ENCODE results near the gene DAZAP1. TPM values are rescaled to one million over a fixed set of nuclear protein-coding genes. Genes with fewer than 3 reads are reported as not detected.
A peak's percentile ranks its signal among the peaks of the same experiment; 100 is the strongest.

DAZAP1 gene
- total and polyA plus RNA-seq, 8 donors: 21.4 to 124 (median 51.5) TPM

DNA sequence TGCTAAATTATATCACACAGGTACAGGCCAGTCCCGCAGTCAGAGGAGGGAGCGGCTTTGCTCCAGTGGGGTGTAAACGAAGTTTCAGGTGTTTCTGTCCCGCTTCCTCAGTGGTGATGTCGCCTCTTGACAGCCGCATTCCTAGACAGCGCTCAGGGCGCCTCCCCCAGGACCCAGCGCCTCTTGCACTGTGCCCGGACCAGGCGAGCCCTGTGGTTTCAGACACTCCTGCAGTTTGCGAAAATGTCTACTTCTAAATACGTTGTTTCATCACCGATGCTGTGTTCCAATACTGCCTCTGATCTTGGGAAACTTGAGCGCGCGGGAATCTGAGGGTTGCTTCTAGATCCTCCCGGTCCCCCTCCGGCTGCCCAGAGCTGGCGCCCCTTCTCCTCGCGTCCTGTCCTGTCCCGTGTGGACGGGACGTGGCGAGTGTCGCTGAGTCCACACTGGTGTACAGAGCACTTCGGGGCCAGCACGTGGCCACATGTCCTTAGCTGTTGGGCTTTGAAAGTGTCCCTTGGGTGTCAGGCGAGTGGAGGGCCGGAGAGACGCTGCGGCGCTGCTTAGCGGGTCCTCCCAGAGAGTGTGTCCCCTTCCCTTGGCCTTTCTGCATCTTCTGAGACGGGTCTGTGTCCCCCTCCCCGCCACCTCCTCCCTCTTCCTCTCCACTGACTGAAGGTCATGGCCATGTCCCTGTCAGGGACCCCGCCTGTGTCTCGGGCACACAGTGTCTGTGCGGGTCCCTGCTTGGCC, 16.2 kb downstream of the DAZAP1 start:
- intact Hi-C loops (cut with DNase I; ENCODE audit: low total_unique reads): no loop called here
- Histone ChIP-seq H3K27ac (no peak overlapping the region), H3K4me3 (no peak overlapping the region), H3K9me3 (no peaks in the 10 kb centered on the region), H3K36me3 (peaks cover 68 to 99% (median 97%) of the 10 kb centered on the region in 4 donors), H3K4me1 (peaks cover under 1 to 14% (median 6%) of the 10 kb centered on the region in 4 donors), H3K27me3 (no peaks in the 10 kb centered on the region)
- WGBS, 5 donors: 92 to 95% (median 93%) methylated on average over 37 to 40 of the region's 40 CpGs
- DNase-seq: no peak
- TF ChIP-seq, protein P1, sequence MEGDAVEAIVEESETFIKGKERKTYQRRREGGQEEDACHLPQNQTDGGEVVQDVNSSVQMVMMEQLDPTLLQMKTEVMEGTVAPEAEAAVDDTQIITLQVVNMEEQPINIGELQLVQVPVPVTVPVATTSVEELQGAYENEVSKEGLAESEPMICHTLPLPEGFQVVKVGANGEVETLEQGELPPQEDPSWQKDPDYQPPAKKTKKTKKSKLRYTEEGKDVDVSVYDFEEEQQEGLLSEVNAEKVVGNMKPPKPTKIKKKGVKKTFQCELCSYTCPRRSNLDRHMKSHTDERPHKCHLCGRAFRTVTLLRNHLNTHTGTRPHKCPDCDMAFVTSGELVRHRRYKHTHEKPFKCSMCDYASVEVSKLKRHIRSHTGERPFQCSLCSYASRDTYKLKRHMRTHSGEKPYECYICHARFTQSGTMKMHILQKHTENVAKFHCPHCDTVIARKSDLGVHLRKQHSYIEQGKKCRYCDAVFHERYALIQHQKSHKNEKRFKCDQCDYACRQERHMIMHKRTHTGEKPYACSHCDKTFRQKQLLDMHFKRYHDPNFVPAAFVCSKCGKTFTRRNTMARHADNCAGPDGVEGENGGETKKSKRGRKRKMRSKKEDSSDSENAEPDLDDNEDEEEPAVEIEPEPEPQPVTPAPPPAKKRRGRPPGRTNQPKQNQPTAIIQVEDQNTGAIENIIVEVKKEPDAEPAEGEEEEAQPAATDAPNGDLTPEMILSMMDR (IDR thresholded peaks at IDR 0.05): no peak
- TF ChIP-seq POLR2AphosphoS5 (IDR thresholded peaks at IDR 0.05) (no peak), POLR2A (IDR thresholded peaks at IDR 0.05) (no peak), EP300 (IDR thresholded peaks at IDR 0.05) (no peak)

DNA sequence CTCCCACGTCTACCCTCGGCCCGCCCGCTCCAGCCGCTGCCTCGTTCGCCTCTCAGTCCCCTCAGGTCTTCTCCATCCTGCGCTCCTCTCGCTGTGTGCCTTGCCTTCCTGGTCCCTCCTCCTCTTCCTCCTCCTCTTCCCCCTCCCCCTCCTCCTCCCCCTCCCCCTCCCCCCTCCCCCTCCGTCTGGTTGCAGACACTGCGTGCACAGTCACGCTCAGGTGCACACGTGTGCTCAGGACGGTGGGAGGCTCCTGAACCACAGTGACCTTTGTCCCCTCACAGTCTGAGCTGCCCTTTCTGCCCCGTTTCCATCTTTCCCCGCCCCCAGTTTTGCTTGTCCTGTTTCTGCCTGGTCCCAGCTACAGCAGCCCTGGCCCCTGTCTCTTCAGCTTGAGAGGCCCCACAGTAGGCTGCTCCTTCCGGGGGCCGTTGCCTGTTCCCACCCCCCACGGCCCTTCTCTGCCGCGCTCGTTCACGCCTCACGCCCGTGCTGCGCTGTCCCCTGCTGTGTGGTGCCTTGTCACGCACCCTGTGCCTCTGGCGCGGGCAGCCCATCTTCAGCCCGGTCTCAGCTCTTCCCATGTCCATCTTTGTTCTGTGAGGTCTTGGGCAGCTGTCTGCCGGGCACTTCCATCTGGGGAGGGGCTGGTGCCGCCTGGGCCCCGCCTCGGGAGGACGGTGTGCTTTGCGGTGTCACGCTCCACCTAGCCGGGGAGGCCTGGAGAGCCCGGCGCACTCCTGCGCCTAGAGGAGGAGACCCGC, 17.0 kb downstream of the DAZAP1 start:
- Histone ChIP-seq H3K27me3 (no peaks in the 10 kb centered on the region), H3K9me3 (no peaks in the 10 kb centered on the region), H3K27ac (no peak overlapping the region), H3K4me1 (peaks cover 3 to 18% (median 6%) of the 10 kb centered on the region in 4 donors), H3K4me3 (no peak overlapping the region), H3K36me3 (peaks cover 66 to 99% (median 97%) of the 10 kb centered on the region in 4 donors)
- no peak for TF ChIP-seq POLR2AphosphoS5 (IDR thresholded peaks at IDR 0.05)
- no peak for TF ChIP-seq POLR2A (IDR thresholded peaks at IDR 0.05)
- no peak for TF ChIP-seq EP300 (IDR thresholded peaks at IDR 0.05)
- TF ChIP-seq, protein P1 (IDR thresholded peaks at IDR 0.05): no peak
- 73 to 87% (median 83%) methylated on average over 36 to 42 of the region's 42 CpGs for WGBS, 5 donors
- intact Hi-C loops (cut with DNase I; ENCODE audit: low total_unique reads): no loop called here
- peak in 1 of 2 donors; percentile 65 for DNase-seq

DNA sequence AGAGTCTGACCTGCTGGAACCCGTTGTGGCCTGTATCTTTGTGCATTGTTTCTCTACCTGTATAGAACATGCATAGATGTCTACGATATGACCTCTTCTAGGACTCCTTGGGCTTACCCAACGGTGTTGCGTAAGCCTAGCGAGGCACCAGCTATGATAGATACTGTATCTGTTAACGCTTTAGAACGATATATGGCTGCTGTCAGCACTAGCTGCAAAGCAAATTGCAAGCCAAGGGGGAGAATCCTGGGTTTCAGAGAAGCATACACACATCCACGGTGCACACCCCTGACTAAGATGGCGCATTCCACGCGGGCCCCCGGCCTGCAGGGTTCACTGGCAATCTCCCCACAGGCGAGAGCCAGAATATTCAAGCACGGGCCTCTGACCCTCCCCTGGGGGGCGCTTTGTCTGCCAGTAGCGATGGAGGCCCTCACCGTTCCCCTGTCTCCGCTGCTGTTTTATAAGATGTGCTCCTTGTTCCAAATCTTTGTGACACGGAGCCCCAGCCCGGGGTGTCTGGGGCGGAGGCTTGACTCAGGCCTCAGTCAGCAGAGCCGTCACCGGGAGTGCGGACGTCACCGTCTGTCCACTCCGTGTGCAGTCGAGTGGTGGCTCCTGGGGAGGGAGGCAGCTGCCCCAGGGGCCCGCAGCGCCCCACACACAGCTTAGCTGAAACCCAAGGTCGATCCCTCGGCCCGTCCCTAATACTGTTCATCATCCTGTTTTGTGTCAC, 17.9 kb downstream of the DAZAP1 start:
- Histone ChIP-seq H3K9me3 (no peaks in the 10 kb centered on the region), H3K4me3 (no peak overlapping the region), H3K27ac (no peak overlapping the region), H3K27me3 (no peaks in the 10 kb centered on the region), H3K36me3 (peaks cover 71 to 100% (median 100%) of the 10 kb centered on the region in 4 donors), H3K4me1 (peaks cover 11 to 26% (median 15%) of the 10 kb centered on the region in 4 donors)
- intact Hi-C loops (cut with DNase I; ENCODE audit: low total_unique reads): no loop called here
- no peak for DNase-seq
- TF ChIP-seq EP300 (IDR thresholded peaks at IDR 0.05): no peak
- no peak for TF ChIP-seq POLR2A (IDR thresholded peaks at IDR 0.05)
- TF ChIP-seq, protein P1 (IDR thresholded peaks at IDR 0.05): no peak
- no peak for TF ChIP-seq POLR2AphosphoS5 (IDR thresholded peaks at IDR 0.05)
- WGBS, 5 donors: 86 to 91% (median 90%) methylated on average over 30 to 33 of the region's 33 CpGs

DNA sequence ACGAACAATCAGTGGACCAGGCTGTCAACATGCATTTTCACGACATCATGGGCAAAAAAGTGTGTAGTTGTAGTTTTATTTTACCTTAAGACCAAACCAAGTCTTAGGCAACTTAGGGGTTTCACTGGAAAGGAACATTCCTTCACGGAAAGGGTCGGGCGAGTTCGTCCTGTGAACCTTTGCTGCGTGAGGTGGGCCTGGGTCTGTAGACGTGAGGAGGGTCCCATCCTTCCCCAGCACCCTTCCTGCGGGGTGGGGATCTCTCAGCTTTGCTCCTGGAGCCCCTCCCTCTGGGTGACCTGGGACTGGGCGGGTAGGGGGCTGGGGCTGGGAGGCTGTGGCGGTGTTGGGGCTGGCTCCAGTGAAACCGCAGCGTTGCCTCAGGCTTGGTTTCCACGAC, 18.5 kb downstream of the DAZAP1 start:
- WGBS, 5 donors: 87 to 95% (median 94%) methylated on average over 13 to 14 of the region's 14 CpGs

More for the DNA sequence above, 18.5 kb downstream of the DAZAP1 start:
- Histone ChIP-seq H3K4me3 (no peak overlapping the region), H3K9me3 (no peaks in the 10 kb centered on the region), H3K36me3 (peaks cover 70 to 100% (median 100%) of the 10 kb centered on the region in 4 donors), H3K27ac (no peak overlapping the region), H3K27me3 (no peaks in the 10 kb centered on the region), H3K4me1 (peaks cover 12 to 30% (median 15%) of the 10 kb centered on the region in 4 donors)
- intact Hi-C loops (cut with DNase I; ENCODE audit: low total_unique reads): no loop called here
- no peak for TF ChIP-seq POLR2AphosphoS5 (IDR thresholded peaks at IDR 0.05)
- TF ChIP-seq EP300 (IDR thresholded peaks at IDR 0.05): no peak
- TF ChIP-seq, protein P1 (IDR thresholded peaks at IDR 0.05): no peak
- TF ChIP-seq POLR2A (IDR thresholded peaks at IDR 0.05): no peak
- DNase-seq: no peak
